ENCODE data around the gene BICRAL. TPM values are rescaled to one million over a fixed set of nuclear protein-coding genes. Genes with fewer than 3 reads are reported as not detected.

Gene BICRAL
- total and polyA plus RNA-seq, 9 of the 15 experiments (the other 6 are each of a cell fraction or from before 2014, with no cell fraction given) = 1.2 to 11.9 (median 5.6) TPM

DNA sequence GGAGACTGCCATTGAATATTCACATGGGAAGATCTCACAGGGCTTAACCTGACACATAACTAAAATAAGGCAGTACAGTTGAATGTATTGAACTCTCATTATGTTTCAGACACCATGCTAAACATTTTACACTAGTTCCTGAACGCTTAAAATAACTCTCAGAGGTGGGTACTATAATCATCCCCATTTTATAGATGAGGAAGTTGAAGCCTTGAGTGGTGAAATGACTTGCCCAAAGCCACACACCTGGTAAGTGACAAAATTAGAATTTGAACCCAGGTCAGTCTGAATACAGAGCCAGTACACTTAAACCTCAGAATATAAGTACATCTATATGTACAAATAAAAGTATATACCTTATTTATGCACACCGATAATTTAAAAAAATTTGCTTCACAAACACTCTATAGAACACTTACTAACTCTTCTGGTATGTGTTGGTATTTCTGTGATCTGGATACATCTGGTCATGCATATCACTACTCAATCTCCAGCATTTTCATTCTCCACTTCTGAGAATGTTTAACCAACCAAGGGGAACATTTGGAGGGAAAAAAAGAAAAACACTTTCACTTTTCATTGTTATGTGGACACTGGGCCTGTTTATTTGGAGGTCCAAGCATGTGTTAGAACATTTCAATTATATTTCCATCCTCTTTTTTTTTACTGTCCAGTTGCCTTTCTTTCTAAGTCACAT, 4.6 kb upstream of the BICRAL start:
- Histone ChIP-seq H3K9me1 (ENCODE audit: control insufficient read depth, insufficient read depth, low read length) (no peaks in the 10 kb centered on the region), H3K9me3 (replicated peaks; ENCODE audit: control insufficient read depth, insufficient read depth, low read depth, low read length) (no peaks in the 10 kb centered on the region), H3K4me3 (no peak overlapping the region), H2AFZ (ENCODE audit: low read depth, low read length) (no peak overlapping the region), H3K4me1 (replicated peaks in 1 of 2; ENCODE audit: control insufficient read depth in 2 of 2, insufficient read depth in 2 of 2, low read length in 2 of 2) (peaks cover 17 to 34% of the 10 kb centered on the region in 2 experiments), H3K4me2 (ENCODE audit: insufficient read depth, low read length) (no peak overlapping the region), H3K36me3 (ENCODE audit: control insufficient read depth, insufficient read depth, low read length) (no peaks in the 10 kb centered on the region), H3K27ac (ENCODE audit: extremely low read depth, low read depth, low read length) (peak overlapping the region; percentile 24; the same call in 1 of the 3 replicates), H4K20me1 (replicated peaks; ENCODE audit: control insufficient read depth, insufficient read depth, low read length) (no peaks in the 10 kb centered on the region), H3K27me3 (ENCODE audit: control insufficient read depth in 2 of 2, insufficient read depth in 2 of 2, low read length in 2 of 2) (no peaks in the 10 kb centered on the region), H3K79me2 (ENCODE audit: control insufficient read depth, insufficient read depth, low read length) (peaks cover 19% of the 10 kb centered on the region), H3K9ac (ENCODE audit: insufficient read depth in 1 of 2, low read depth in 2 of 2, low read length in 2 of 2) (no peak overlapping the region)
- POLR2A ChIA-PET = no interaction called here
- 47% methylated on average over 2 of the region's 2 CpGs for WGBS (ENCODE audit: insufficient coverage, low coverage, missing lambda C conversion rate)
- CTCF ChIA-PET (ENCODE audit: low intra/inter-chr PET ratio) = no interaction called here
- ATAC-seq (no peak), DNase-seq (ENCODE audit: extremely low read depth in 1 of 4, low spot score in 3 of 4) (no peak), FAIRE-seq (no peak)
- intact Hi-C loops (cut with micrococcal nuclease) = no loop called here
- BruUV-seq (replicated peaks) = no TSS peak
- in situ Hi-C loops (cut with MboI) = no loop called here
- TF ChIP-seq BRCA1 (IDR thresholded peaks at IDR 0.05) (no peak), BRCA1 (CRISPR knock-in tag; IDR thresholded peaks at IDR 0.05) (no peak), KDM5B (IDR thresholded peaks at IDR 0.05; ENCODE audit: insufficient replicate concordance, low read depth, low read length) (no peak), ZNF184 (CRISPR knock-in tag; IDR thresholded peaks at IDR 0.05) (no peak), TAL1 (IDR thresholded peaks at IDR 0.05) (no peak), ZNF707 (CRISPR knock-in tag; conservative IDR thresholded peaks at IDR 0.05) (no peak), XRCC4 (IDR thresholded peaks at IDR 0.05; ENCODE audit: extremely low read depth, insufficient read depth, insufficient read length) (no peak), ZNF224 (CRISPR knock-in tag; IDR thresholded peaks at IDR 0.05) (no peak), ZZZ3 (IDR thresholded peaks at IDR 0.05) (no peak), NEUROD1 (IDR thresholded peaks at IDR 0.05; ENCODE audit: borderline replicate concordance, low read depth, low read length, partially characterized antibody) (no peak), FUS (optimal IDR thresholded peaks at IDR 0.05; ENCODE audit: low read depth, low read length) (no peak)
- TF ChIP-seq, protein P1, sequence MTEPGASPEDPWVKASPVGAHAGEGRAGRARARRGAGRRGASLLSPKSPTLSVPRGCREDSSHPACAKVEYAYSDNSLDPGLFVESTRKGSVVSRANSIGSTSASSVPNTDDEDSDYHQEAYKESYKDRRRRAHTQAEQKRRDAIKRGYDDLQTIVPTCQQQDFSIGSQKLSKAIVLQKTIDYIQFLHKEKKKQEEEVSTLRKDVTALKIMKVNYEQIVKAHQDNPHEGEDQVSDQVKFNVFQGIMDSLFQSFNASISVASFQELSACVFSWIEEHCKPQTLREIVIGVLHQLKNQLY (CRISPR knock-in tag; conservative IDR thresholded peaks at IDR 0.05) = no peak
- TF ChIP-seq, protein P2, sequence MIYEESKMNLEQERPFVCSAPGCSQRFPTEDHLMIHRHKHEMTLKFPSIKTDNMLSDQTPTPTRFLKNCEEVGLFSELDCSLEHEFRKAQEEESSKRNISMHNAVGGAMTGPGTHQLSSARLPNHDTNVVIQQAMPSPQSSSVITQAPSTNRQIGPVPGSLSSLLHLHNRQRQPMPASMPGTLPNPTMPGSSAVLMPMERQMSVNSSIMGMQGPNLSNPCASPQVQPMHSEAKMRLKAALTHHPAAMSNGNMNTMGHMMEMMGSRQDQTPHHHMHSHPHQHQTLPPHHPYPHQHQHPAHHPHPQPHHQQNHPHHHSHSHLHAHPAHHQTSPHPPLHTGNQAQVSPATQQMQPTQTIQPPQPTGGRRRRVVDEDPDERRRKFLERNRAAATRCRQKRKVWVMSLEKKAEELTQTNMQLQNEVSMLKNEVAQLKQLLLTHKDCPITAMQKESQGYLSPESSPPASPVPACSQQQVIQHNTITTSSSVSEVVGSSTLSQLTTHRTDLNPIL (CRISPR knock-in tag; IDR thresholded peaks at IDR 0.05) = no peak
- TF ChIP-seq, protein P3, sequence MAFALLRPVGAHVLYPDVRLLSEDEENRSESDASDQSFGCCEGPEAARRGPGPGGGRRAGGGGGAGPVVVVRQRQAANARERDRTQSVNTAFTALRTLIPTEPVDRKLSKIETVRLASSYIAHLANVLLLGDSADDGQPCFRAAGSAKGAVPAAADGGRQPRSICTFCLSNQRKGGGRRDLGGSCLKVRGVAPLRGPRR (CRISPR knock-in tag; IDR thresholded peaks at IDR 0.05) = no peak
- TF ChIP-seq, protein P4, sequence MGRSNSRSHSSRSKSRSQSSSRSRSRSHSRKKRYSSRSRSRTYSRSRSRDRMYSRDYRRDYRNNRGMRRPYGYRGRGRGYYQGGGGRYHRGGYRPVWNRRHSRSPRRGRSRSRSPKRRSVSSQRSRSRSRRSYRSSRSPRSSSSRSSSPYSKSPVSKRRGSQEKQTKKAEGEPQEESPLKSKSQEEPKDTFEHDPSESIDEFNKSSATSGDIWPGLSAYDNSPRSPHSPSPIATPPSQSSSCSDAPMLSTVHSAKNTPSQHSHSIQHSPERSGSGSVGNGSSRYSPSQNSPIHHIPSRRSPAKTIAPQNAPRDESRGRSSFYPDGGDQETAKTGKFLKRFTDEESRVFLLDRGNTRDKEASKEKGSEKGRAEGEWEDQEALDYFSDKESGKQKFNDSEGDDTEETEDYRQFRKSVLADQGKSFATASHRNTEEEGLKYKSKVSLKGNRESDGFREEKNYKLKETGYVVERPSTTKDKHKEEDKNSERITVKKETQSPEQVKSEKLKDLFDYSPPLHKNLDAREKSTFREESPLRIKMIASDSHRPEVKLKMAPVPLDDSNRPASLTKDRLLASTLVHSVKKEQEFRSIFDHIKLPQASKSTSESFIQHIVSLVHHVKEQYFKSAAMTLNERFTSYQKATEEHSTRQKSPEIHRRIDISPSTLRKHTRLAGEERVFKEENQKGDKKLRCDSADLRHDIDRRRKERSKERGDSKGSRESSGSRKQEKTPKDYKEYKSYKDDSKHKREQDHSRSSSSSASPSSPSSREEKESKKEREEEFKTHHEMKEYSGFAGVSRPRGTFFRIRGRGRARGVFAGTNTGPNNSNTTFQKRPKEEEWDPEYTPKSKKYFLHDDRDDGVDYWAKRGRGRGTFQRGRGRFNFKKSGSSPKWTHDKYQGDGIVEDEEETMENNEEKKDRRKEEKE (IDR thresholded peaks at IDR 0.05; ENCODE audit: borderline replicate concordance in 1 of 2, control insufficient read depth in 1 of 2, low read depth in 2 of 2, low read length in 1 of 2) = no peak

Data from K562 (cell line).